H9 (cell line): ENCODE measurements around the gene ANKRD65. TPM values are rescaled to one million over a fixed set of nuclear protein-coding genes. Genes with fewer than 3 reads are reported as not detected.

ENCODE experiments used
- DNase-seq: peaks from one replicate; pipeline ENCODE4 v3.0.0-alpha.2; 2017
- H2AFZ ChIP-seq: one replicate; pipeline ENCODE4 v1.6.1; 2013; ENCODE audit warnings: mild to moderate bottlenecking, low read length, control low read depth, moderate library complexity
- H2AK5ac ChIP-seq: 2 replicates; pipeline ENCODE4 v1.6.1; 2013; ENCODE audit warnings: low read length, control low read depth, mixed read lengths; ENCODE audit not compliant: insufficient read length
- H2BK120ac ChIP-seq: one replicate; pipeline ENCODE4 v1.6.1; 2013; ENCODE audit warnings: low read depth, mild to moderate bottlenecking, low read length, control low read depth, inconsistent platforms; ENCODE audit not compliant: poor library complexity, severe bottlenecking
- H2BK12ac ChIP-seq: 2 replicates; pipeline ENCODE4 v1.6.1; 2013; ENCODE audit warnings: low read length, control low read depth, mixed read lengths, low read depth; ENCODE audit not compliant: insufficient read length
- H2BK15ac ChIP-seq: 2 replicates; pipeline ENCODE4 v1.6.1; 2013; ENCODE audit warnings: low read depth, low read length, control low read depth
- H2BK20ac ChIP-seq: one replicate; pipeline ENCODE4 v1.6.1; 2013; ENCODE audit warnings: low read depth, mild to moderate bottlenecking, low read length, control low read depth, inconsistent platforms; ENCODE audit not compliant: poor library complexity, severe bottlenecking
- H2BK5ac ChIP-seq: 2 replicates; pipeline ENCODE4 v1.6.1; 2013; ENCODE audit warnings: low read length, control low read depth, mixed read lengths; ENCODE audit not compliant: insufficient read length
- H3K14ac ChIP-seq: 2 replicates; pipeline ENCODE4 v1.6.1; 2013; ENCODE audit warnings: low read length, control low read depth; ENCODE audit not compliant: insufficient read depth
- H3K18ac ChIP-seq: 2 replicates; pipeline ENCODE4 v1.6.1; 2013; ENCODE audit warnings: low read depth, mild to moderate bottlenecking, mixed read lengths, low read length, control low read depth; ENCODE audit not compliant: insufficient read length
- H3K23ac ChIP-seq: 2 replicates; pipeline ENCODE4 v1.6.1; 2013; ENCODE audit warnings: low read length, control low read depth, mixed read lengths, low read depth; ENCODE audit not compliant: insufficient read length
- H3K23me2 ChIP-seq: 2 replicates; pipeline ENCODE4 v1.6.1; 2013; ENCODE audit warnings: low read depth, mild to moderate bottlenecking, mixed read lengths, low read length, control low read depth; ENCODE audit not compliant: insufficient read length, poor library complexity, severe bottlenecking
- H3K27ac ChIP-seq: 2 replicates; pipeline ENCODE4 v1.5.1; 2013; ENCODE audit warnings: low read length, control low read depth, mixed read lengths, low read depth; ENCODE audit not compliant: insufficient read length
- H3K27me3 ChIP-seq: 2 replicates; pipeline ENCODE4 v1.6.1; 2013; ENCODE audit warnings: low read length, control low read depth, inconsistent platforms; ENCODE audit not compliant: insufficient read depth
- H3K4ac ChIP-seq: 2 replicates; pipeline ENCODE4 v1.6.1; 2013; ENCODE audit warnings: low read depth, mild to moderate bottlenecking, control low read depth, inconsistent platforms, low read length, moderate library complexity
- H3K4me1 ChIP-seq: 2 replicates; pipeline ENCODE4 v1.6.1; 2013; ENCODE audit warnings: low read length, control low read depth, inconsistent platforms; ENCODE audit not compliant: insufficient read depth
- H3K4me2 ChIP-seq: 2 replicates; pipeline ENCODE4 v1.6.1; 2013; ENCODE audit warnings: low read length, control low read depth, mixed read lengths; ENCODE audit not compliant: insufficient read length, insufficient read depth
- H3K56ac ChIP-seq: 2 replicates; pipeline ENCODE4 v1.6.1; 2013; ENCODE audit warnings: low read depth, mild to moderate bottlenecking, mixed read lengths, low read length, control low read depth; ENCODE audit not compliant: insufficient read length
- H3K79me1 ChIP-seq: 2 replicates; pipeline ENCODE4 v1.6.1; 2013; ENCODE audit warnings: low read depth, mild to moderate bottlenecking, moderate library complexity, low read length, control low read depth, inconsistent platforms; ENCODE audit not compliant: insufficient read depth, poor library complexity, severe bottlenecking
- H3K79me2 ChIP-seq: 2 replicates; pipeline ENCODE4 v1.6.1; 2013; ENCODE audit warnings: low read length, control low read depth, inconsistent platforms; ENCODE audit not compliant: insufficient read depth
- H3K9ac ChIP-seq: 2 replicates; pipeline ENCODE4 v1.6.1; 2013; ENCODE audit warnings: low read length, control low read depth, mixed read lengths; ENCODE audit not compliant: insufficient read length; ENCODE audit errors: extremely low read depth
- H3K9me3 ChIP-seq: one replicate; pipeline ENCODE4 v1.6.1; 2013; ENCODE audit warnings: low read depth, low read length, inconsistent platforms; ENCODE audit not compliant: control insufficient read depth
- H3T11ph ChIP-seq: one replicate; pipeline ENCODE4 v1.6.1; 2013; ENCODE audit warnings: mild to moderate bottlenecking, low read length, control low read depth, inconsistent platforms
- H4K20me1 ChIP-seq: one replicate; pipeline ENCODE4 v1.6.1; 2013; ENCODE audit not compliant: control insufficient read depth, insufficient read length, insufficient read depth
- H4K5ac ChIP-seq: 2 replicates; pipeline ENCODE4 v1.6.1; 2013; ENCODE audit warnings: low read depth, mild to moderate bottlenecking, mixed read lengths, low read length, control low read depth; ENCODE audit not compliant: insufficient read length
- H4K8ac ChIP-seq: replicated peaks from 2 replicates; pipeline ENCODE4 v1.6.1; 2013; ENCODE audit warnings: low read length, control low read depth, mixed read lengths, low read depth; ENCODE audit not compliant: insufficient read length
- H4K91ac ChIP-seq: 2 replicates; pipeline ENCODE4 v1.6.1; 2013; ENCODE audit warnings: low read depth, mild to moderate bottlenecking, moderate library complexity, mixed read lengths, low read length, control low read depth; ENCODE audit not compliant: insufficient read length
- H3K27ac Mint-ChIP-seq, 3 experiments: 2 replicates in 2 of 3; 3 replicates in 1 of 3; pipeline ENCODE4 v1.8.0; 2020 to 2021; ENCODE audit warnings: mixed read lengths in 3 of 3, mild to moderate bottlenecking in 1 of 3, moderate library complexity in 1 of 3
- H3K27me3 Mint-ChIP-seq: 2 replicates; pipeline ENCODE4 v1.8.0; 2021; ENCODE audit warnings: low read depth, mild to moderate bottlenecking, moderate library complexity, mixed read lengths
- H3K36me3 Mint-ChIP-seq, 3 experiments: 2 replicates in 2 of 3; 3 replicates in 1 of 3; pipeline ENCODE4 v1.8.0; 2020 to 2021; ENCODE audit warnings: low read depth in 3 of 3, mixed read lengths in 3 of 3; ENCODE audit not compliant: insufficient read depth in 1 of 3
- H3K4me1 Mint-ChIP-seq, 2 experiments: 2 replicates each; pipeline ENCODE4 v1.8.0; 2020; ENCODE audit warnings: mixed read lengths in 2 of 2
- H3K4me3 Mint-ChIP-seq, 2 experiments: 2 replicates in 1 of 2; 3 replicates in 1 of 2; pipeline ENCODE4 v1.8.0; 2020 to 2021; ENCODE audit warnings: mild to moderate bottlenecking in 2 of 2, mixed read lengths in 2 of 2, moderate library complexity in 1 of 2
- H3K9me3 Mint-ChIP-seq, 2 experiments: 2 replicates in 1 of 2; 3 replicates in 1 of 2; pipeline ENCODE4 v1.8.0; 2020; ENCODE audit warnings: mild to moderate bottlenecking in 2 of 2, mixed read lengths in 2 of 2, moderate library complexity in 1 of 2
- WGBS: extraction: QIAGEN DNeasy Blood & Tissue Kit; methylation state at CpG from one replicate; pipeline ENCODE4 v1.1.7; 2013; ENCODE audit warnings: missing lambda C conversion rate, low lambda C conversion rate, mixed read lengths; ENCODE audit not compliant: insufficient read length; ENCODE audit errors: extremely low coverage; 5-methylcytosine and 5-hydroxymethylcytosine counted together
- total RNA-seq: library from RNA; stranded (reverse); gene quantifications from 2 replicates; pipeline ENCODE4 v1.2.1, GENCODE V29; 2021
- TF ChIP-seq, protein P1 (sequence below): fragments of 200-600 bp; sonication (generic); conservative IDR thresholded peaks from 3 replicates; pipeline ENCODE4 v1.8.0; 2021; ENCODE audit warnings: antibody characterized with exemption, mild to moderate bottlenecking

Gene ANKRD65
- total RNA-seq, 1 experiment from 2014 or later = 3.1 TPM

DNA sequence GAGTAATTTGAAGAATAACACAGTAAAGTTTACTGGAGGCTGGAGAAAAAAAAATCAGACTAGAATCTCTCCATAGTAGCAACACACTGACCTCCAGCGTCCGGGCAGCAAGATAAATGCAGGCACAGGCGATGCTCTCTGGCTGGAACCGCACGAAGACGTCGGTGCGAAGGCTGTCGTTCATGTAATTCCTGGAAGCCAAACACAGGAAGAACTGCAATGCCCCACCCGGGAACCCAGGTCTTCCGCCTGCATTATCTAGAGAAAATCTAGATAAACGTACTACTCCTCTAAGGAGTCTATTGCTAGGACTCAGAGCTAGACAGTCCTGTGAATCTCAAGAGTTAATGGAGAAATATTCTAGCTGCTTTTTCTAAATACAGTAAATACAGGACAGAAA lies 30.4 kb downstream of the ANKRD65 start:
- H4K20me1 ChIP-seq = no peaks in the 10 kb centered on the region
- H3K4ac ChIP-seq = no peak overlapping the region
- no peak overlapping the region for H2BK5ac ChIP-seq
- WGBS = no CpG with 5 or more reads among the region's 12 CpGs
- no peak overlapping the region for H2BK15ac ChIP-seq
- H4K5ac ChIP-seq = no peak overlapping the region
- TF ChIP-seq, protein P1, sequence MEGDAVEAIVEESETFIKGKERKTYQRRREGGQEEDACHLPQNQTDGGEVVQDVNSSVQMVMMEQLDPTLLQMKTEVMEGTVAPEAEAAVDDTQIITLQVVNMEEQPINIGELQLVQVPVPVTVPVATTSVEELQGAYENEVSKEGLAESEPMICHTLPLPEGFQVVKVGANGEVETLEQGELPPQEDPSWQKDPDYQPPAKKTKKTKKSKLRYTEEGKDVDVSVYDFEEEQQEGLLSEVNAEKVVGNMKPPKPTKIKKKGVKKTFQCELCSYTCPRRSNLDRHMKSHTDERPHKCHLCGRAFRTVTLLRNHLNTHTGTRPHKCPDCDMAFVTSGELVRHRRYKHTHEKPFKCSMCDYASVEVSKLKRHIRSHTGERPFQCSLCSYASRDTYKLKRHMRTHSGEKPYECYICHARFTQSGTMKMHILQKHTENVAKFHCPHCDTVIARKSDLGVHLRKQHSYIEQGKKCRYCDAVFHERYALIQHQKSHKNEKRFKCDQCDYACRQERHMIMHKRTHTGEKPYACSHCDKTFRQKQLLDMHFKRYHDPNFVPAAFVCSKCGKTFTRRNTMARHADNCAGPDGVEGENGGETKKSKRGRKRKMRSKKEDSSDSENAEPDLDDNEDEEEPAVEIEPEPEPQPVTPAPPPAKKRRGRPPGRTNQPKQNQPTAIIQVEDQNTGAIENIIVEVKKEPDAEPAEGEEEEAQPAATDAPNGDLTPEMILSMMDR = no peak
- no peak overlapping the region for H3K23ac ChIP-seq
- no peaks in the 10 kb centered on the region for H3K27me3 ChIP-seq
- H3K4me3 Mint-ChIP-seq = no peak overlapping the region
- no peak for DNase-seq
- no peak overlapping the region for H4K8ac ChIP-seq
- no peak overlapping the region for H3K27ac Mint-ChIP-seq
- H2BK120ac ChIP-seq = no peak overlapping the region
- H3K9me3 ChIP-seq = no peaks in the 10 kb centered on the region
- no peak overlapping the region for H3K18ac ChIP-seq
- no peak overlapping the region for H3K56ac ChIP-seq
- H3K9ac ChIP-seq = no peak overlapping the region
- H3K36me3 Mint-ChIP-seq = peaks cover 78 to 100% (median 98%) of the 10 kb centered on the region in 3 experiments
- no peak overlapping the region for H2AFZ ChIP-seq
- H3K27me3 Mint-ChIP-seq = no peaks in the 10 kb centered on the region
- H3K4me1 Mint-ChIP-seq = no peaks in the 10 kb centered on the region
- H4K91ac ChIP-seq = no peak overlapping the region
- no peak overlapping the region for H3T11ph ChIP-seq
- H3K4me2 ChIP-seq = no peak overlapping the region
- H3K9me3 Mint-ChIP-seq = no peaks in the 10 kb centered on the region
- H2BK12ac ChIP-seq = no peak overlapping the region
- H3K27ac ChIP-seq = no peak overlapping the region
- no peaks in the 10 kb centered on the region for H3K4me1 ChIP-seq
- no peaks in the 10 kb centered on the region for H3K79me1 ChIP-seq
- H3K14ac ChIP-seq = no peak overlapping the region
- H2AK5ac ChIP-seq = no peak overlapping the region
- no peak overlapping the region for H2BK20ac ChIP-seq
- H3K79me2 ChIP-seq = no peaks in the 10 kb centered on the region
- H3K23me2 ChIP-seq = no peaks in the 10 kb centered on the region
